HG03558 (cell line): ENCODE measurements around the gene PTPRC.
A peak's percentile ranks its signal among the peaks of the same experiment; 100 is the strongest.
"Not testable (repeated sequence)": the region's sequence is repeated elsewhere in the genome, so short reads cannot be mapped to it uniquely, and the experiment has no call there.

ENCODE experiments used
- ATAC-seq: cut with Tn5 transposase; IDR thresholded peaks from one replicate; pipeline ENCODE4 v1.9.1; 2021; ENCODE audit warnings: moderate number of reproducible peaks; ENCODE audit not compliant: unreplicated experiment; ENCODE audit errors: extremely low read depth

PTPRC gene

GRCh38 chr1:198638894-198639635 is at the start of gene PTPRC:
PTPRC (plus strand) TSS chr1:198639040; CDS start chr1:198639269, 229 bp downstream.
- ATAC-seq = peak; percentile 73

GRCh38 chr1:198590454-198590853 is 48.4 kb upstream of the PTPRC start:
- no peak for ATAC-seq

GRCh38 chr1:198595765-198596164 is 43.1 kb upstream of the PTPRC start:
- ATAC-seq = no peak

- peak; percentile 21 for ATAC-seq
Observed at GRCh38 chr1:198597690-198598430, 41.0 kb upstream of the PTPRC start.

- ATAC-seq = peak; percentile 54
Observed at GRCh38 chr1:198598796-198599321, 40.0 kb upstream of the PTPRC start.

GRCh38 chr1:198599749-198600148 is 39.1 kb upstream of the PTPRC start:
- no peak for ATAC-seq

GRCh38 chr1:198600906-198601305 is 37.9 kb upstream of the PTPRC start:
- no peak for ATAC-seq

GRCh38 chr1:198601310-198601709 is 37.5 kb upstream of the PTPRC start:
- ATAC-seq = not testable (repeated sequence)

GRCh38 chr1:198601936-198602889 is 36.6 kb upstream of the PTPRC start:
- no peak for ATAC-seq

- no peak for ATAC-seq
Observed at GRCh38 chr1:198604975-198605374, 33.9 kb upstream of the PTPRC start.

- no peak for ATAC-seq
Observed at GRCh38 chr1:198605406-198605805, 33.4 kb upstream of the PTPRC start.

GRCh38 chr1:198606020-198606438 is 32.8 kb upstream of the PTPRC start:
- no peak for ATAC-seq

- ATAC-seq = no peak
Observed at GRCh38 chr1:198607714-198608113, 31.1 kb upstream of the PTPRC start.

- ATAC-seq = no peak
Observed at GRCh38 chr1:198610362-198610761, 28.5 kb upstream of the PTPRC start.

GRCh38 chr1:198611219-198611618 is 27.6 kb upstream of the PTPRC start:
- no peak for ATAC-seq

GRCh38 chr1:198612471-198613260 is 26.2 kb upstream of the PTPRC start:
- no peak for ATAC-seq

- no peak for ATAC-seq
Observed at GRCh38 chr1:198617406-198617805, 21.4 kb upstream of the PTPRC start.

- ATAC-seq = no peak
Observed at GRCh38 chr1:198619375-198620140, 19.3 kb upstream of the PTPRC start.

- ATAC-seq = no peak
Observed at GRCh38 chr1:198620218-198620617, 18.6 kb upstream of the PTPRC start.
